HCT116 (cell line): ENCODE data around the gene DSG1.

Experiments
- EZH2 ChIP-seq: fragments of 200-600 bp; sonication (generic); IDR thresholded peaks from 2 replicates; pipeline ENCODE4 v1.6.1; 2017; ENCODE audit warnings: antibody characterized with exemption, mixed run types
- EZH2phosphoT487 ChIP-seq: fragments of 200-600 bp; IDR thresholded peaks from 2 replicates; pipeline ENCODE4 v1.6.1; 2018; ENCODE audit warnings: antibody characterized with exemption, borderline replicate concordance
- POLR2A ChIP-seq: IDR thresholded peaks from 2 replicates; pipeline ENCODE4 v1.7.0; 2011; ENCODE audit warnings: borderline replicate concordance; ENCODE audit not compliant: insufficient read depth, insufficient read length; ENCODE audit errors: extremely low read depth
- POLR2AphosphoS5 ChIP-seq: IDR thresholded peaks from 2 replicates; pipeline ENCODE4 v1.6.1; 2011; ENCODE audit warnings: mild to moderate bottlenecking, low read depth, low read length, moderate library complexity
- SIN3A ChIP-seq: IDR thresholded peaks from 2 replicates; pipeline ENCODE4 v1.6.1; 2012; ENCODE audit warnings: low read depth
- ZNF274 ChIP-seq: fragments of 200-500 bp; sonication (Bioruptor generic); IDR thresholded peaks from 2 replicates; pipeline ENCODE4 v1.6.1; 2014; ENCODE audit warnings: mild to moderate bottlenecking, low read depth, low read length, inconsistent platforms
- TF ChIP-seq, protein P1 (sequence below): IDR thresholded peaks from 2 replicates; pipeline ENCODE4 v1.6.1; 2012
- TF ChIP-seq, protein P2 (sequence below), 3 experiments: fragments of 200-600 bp in 1 of 3; sonication (generic) in 1 of 3; IDR thresholded peaks in 2 of 3; conservative IDR thresholded peaks in 1 of 3; 2 replicates each; pipeline ENCODE4 v1.5.1; 2012 to 2017; ENCODE audit warnings: low read depth in 2 of 3, low read length in 2 of 3, antibody characterized with exemption in 1 of 3, borderline replicate concordance in 1 of 3, control low read depth in 1 of 3, mild to moderate bottlenecking in 1 of 3, mixed read lengths in 1 of 3, mixed run types in 1 of 3, moderate library complexity in 1 of 3; ENCODE audit not compliant: insufficient read depth in 1 of 3
- TF ChIP-seq, protein P3 (sequence below): IDR thresholded peaks from 2 replicates; pipeline ENCODE4 v1.6.1; 2012; ENCODE audit warnings: low read depth

DNA sequence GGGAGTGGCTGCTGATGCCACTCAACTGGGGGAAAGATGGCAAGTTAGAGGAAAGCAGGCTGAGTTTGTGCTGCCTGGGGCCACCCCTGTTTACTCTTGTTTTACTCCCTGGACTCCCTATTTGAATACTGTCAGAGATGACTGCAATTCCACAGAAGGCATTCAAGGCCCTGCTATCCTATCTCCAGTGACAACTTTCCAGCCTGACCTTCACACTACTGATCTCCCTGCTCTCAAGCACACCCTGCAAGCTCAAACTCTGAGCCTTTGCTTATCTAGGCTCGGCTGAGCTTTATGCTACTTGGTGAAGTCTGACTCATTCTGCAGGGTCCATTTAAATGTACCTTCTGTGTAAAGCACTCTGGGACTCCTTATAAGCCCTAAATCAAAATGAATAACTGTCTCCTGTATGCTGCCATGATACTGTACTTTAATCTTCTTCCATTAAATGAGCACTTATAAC, 39.3 kb upstream of the DSG1 start:
- TF ChIP-seq POLR2A (no peak), EZH2phosphoT487 (no peak), EZH2 (no peak), ZNF274 (no peak), SIN3A (no peak), POLR2AphosphoS5 (no peak)
- TF ChIP-seq, protein P1, sequence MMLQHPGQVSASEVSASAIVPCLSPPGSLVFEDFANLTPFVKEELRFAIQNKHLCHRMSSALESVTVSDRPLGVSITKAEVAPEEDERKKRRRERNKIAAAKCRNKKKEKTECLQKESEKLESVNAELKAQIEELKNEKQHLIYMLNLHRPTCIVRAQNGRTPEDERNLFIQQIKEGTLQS = no peak
- TF ChIP-seq, protein P2, sequence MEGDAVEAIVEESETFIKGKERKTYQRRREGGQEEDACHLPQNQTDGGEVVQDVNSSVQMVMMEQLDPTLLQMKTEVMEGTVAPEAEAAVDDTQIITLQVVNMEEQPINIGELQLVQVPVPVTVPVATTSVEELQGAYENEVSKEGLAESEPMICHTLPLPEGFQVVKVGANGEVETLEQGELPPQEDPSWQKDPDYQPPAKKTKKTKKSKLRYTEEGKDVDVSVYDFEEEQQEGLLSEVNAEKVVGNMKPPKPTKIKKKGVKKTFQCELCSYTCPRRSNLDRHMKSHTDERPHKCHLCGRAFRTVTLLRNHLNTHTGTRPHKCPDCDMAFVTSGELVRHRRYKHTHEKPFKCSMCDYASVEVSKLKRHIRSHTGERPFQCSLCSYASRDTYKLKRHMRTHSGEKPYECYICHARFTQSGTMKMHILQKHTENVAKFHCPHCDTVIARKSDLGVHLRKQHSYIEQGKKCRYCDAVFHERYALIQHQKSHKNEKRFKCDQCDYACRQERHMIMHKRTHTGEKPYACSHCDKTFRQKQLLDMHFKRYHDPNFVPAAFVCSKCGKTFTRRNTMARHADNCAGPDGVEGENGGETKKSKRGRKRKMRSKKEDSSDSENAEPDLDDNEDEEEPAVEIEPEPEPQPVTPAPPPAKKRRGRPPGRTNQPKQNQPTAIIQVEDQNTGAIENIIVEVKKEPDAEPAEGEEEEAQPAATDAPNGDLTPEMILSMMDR (IDR thresholded peaks at IDR 0.05 in 2 of 3, conservative IDR thresholded peaks at IDR 0.05 in 1 of 3; ENCODE audit: borderline replicate concordance in 1 of 3, insufficient read depth in 1 of 3, low read depth in 2 of 3, low read length in 2 of 3) = no peak
- TF ChIP-seq, protein P3, sequence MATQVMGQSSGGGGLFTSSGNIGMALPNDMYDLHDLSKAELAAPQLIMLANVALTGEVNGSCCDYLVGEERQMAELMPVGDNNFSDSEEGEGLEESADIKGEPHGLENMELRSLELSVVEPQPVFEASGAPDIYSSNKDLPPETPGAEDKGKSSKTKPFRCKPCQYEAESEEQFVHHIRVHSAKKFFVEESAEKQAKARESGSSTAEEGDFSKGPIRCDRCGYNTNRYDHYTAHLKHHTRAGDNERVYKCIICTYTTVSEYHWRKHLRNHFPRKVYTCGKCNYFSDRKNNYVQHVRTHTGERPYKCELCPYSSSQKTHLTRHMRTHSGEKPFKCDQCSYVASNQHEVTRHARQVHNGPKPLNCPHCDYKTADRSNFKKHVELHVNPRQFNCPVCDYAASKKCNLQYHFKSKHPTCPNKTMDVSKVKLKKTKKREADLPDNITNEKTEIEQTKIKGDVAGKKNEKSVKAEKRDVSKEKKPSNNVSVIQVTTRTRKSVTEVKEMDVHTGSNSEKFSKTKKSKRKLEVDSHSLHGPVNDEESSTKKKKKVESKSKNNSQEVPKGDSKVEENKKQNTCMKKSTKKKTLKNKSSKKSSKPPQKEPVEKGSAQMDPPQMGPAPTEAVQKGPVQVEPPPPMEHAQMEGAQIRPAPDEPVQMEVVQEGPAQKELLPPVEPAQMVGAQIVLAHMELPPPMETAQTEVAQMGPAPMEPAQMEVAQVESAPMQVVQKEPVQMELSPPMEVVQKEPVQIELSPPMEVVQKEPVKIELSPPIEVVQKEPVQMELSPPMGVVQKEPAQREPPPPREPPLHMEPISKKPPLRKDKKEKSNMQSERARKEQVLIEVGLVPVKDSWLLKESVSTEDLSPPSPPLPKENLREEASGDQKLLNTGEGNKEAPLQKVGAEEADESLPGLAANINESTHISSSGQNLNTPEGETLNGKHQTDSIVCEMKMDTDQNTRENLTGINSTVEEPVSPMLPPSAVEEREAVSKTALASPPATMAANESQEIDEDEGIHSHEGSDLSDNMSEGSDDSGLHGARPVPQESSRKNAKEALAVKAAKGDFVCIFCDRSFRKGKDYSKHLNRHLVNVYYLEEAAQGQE = no peak
